GM18517 (cell line): Measurements from ENCODE around the gene KLHL17.
"Not testable (repeated sequence)": the region's sequence is repeated elsewhere in the genome, so short reads cannot be mapped to it uniquely, and the experiment has no call there.

ENCODE experiments used
- ATAC-seq: cut with Tn5 transposase; IDR thresholded peaks from one replicate; pipeline ENCODE4 v1.9.1; 2021; ENCODE audit warnings: mild to moderate bottlenecking, moderate library complexity; ENCODE audit not compliant: unreplicated experiment

The KLHL17 gene

DNA sequence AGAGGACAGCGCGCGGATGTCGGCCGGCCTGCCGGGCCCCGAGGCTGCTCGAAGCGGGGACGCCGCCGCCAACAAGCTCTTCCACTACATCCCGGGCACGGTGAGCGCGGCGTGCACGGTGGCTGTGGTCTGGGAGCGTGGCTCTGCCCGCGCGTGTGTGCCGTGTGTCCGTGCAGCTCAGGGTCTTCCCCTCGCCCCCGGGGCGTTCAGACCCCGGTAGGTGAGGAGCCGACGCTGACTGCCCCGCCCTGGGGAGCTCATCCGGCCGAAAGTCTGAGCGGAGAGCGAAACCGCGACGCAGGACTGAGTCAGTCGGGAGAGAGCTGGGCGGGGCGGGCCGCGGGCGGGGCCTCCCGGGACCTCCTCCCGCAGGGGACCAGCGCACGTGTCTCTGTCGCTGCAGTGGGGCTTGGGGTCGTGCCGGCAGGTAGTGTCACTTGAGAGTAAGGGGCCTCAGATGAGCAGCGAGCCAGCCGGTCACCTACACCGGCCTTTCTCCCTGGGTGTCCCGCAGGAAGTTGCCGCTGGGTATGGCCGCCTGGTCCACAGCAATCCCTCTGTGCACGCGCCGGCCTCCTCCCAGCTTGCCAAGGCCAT lies 6.4 kb downstream of the KLHL17 start:
- no peak for ATAC-seq

- ATAC-seq, result no peak
These were observed 7.3 kb downstream of the KLHL17 start for GRCh38 chr1:967466-968343.

DNA sequence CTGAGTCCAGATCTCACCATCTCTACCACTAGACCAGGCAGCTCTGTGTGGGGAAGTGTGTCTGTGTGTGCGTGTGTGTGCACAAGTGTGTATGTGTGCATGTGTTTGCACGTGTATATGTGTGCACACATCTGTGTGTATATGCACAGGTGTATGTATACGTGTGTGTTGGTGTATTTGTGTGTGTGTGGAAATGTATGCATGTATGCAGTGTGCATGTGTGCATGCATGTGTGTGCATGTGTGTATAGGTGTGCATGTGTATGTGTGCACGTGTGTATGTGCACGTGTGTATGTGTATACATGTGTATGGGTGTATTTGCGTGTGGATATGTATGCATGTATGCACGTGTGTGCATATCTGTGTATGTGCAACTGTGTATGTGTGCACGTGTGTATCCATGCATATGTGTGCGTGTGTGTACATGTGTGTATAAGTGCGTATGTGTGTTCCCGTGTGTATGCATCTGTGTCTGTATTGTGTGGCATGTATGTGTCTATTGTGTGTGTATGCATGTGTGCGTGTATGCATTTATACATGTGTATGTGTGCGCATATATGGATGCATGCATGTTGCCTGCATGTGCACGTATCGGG lies 9.0 kb downstream of the KLHL17 start:
- no peak for ATAC-seq

DNA sequence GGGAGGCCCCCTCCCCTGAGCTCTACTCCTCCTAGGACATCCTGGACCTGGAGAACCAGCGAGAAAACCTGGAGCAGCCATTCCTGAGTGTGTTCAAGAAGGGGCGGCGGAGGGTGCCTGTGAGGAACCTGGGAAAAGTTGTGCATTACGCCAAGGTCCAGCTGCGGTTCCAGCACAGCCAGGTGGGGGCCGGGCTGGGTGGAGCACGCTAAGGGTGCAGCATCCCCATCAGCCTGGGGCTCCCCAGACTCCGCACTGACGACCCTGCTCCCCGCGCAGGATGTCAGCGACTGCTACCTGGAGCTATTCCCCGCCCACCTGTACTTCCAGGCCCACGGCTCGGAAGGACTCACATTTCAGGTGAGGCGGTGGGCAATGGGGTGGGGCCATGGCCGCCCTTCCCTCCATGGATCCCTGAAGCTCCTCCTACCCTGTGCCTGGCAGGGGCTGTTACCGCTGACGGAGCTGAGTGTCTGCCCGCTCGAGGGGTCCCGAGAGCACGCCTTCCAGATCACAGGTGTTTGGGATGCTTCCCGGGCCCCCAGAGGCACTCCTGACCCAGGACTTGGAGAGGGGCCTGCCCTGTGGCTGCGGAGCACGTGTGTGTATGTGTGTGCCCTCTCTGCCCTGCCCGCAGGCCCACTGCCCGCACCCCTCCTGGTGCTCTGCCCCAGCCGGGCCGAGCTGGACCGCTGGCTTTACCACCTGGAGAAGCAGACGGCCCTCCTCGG lies 10.0 kb downstream of the KLHL17 start:
- ATAC-seq, result no peak

- no peak for ATAC-seq
These were observed 10.8 kb downstream of the KLHL17 start for GRCh38 chr1:970973-971730.

GRCh38 chr1:971751-972506 lies 11.5 kb downstream of the KLHL17 start:
- ATAC-seq, result no peak

- ATAC-seq, result no peak
These were observed 12.5 kb downstream of the KLHL17 start for GRCh38 chr1:972726-973458.

GRCh38 chr1:973459-974292 lies 13.3 kb downstream of the KLHL17 start:
- no peak for ATAC-seq

GRCh38 chr1:974293-974640 lies 13.9 kb downstream of the KLHL17 start:
- ATAC-seq, result no peak

DNA sequence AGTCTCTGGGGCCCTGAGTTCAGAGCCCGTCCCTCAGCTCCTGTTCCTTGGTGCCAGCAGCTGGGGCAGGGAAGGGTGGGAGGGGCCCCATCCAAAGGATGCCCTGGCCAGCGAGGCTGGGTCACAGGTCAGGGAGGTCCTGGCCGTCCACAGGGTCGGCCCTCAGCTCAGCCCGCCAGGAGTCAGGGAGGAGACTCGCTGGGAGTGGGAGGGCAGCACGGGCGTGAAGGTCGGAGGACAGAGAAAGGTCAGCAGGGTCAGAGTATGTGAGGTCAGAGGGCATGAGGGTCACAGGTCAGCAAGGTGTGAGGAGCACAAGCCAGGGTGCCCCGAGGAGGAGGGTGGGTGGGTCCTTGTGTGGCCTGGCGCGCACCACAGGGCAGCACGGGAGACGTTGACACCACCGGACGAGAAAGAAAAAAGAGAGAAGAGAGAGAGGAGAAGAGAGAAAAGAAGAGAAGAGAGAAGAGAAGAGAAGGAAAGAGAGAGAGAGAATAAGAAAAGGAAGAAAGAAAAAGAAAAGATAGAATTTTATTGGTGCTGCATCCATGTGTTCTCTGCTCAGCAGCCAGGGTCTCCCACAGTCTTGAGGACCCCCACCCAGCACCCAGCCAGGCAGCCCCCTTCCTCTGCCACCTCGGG lies 14.4 kb downstream of the KLHL17 start:
- no peak for ATAC-seq

DNA sequence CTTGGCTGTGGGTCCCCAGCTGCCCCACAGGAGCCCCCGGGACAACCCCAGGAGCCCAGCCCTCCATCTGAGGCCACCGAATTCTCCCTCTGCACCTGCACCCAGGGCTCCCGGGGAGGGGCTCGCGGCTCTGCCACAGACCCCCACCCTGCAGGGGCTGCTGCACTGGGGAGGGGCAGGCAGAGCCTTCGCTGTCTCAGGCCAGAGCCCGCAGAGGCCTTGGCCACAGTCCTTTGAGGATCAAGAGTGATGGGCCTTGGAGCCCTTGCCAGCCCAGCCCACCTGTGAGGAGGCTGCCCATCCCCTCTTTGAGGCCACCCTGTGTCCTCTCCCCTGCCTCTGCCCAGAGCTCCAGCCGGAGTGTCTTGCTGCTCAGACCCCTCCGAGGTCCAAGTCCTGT lies 15.0 kb downstream of the KLHL17 start:
- ATAC-seq, result no peak

GRCh38 chr1:975896-976683 lies 15.7 kb downstream of the KLHL17 start:
- ATAC-seq, result peak; percentile 55

- not testable (repeated sequence) for ATAC-seq
These were observed 16.4 kb downstream of the KLHL17 start for GRCh38 chr1:976791-977190.

DNA sequence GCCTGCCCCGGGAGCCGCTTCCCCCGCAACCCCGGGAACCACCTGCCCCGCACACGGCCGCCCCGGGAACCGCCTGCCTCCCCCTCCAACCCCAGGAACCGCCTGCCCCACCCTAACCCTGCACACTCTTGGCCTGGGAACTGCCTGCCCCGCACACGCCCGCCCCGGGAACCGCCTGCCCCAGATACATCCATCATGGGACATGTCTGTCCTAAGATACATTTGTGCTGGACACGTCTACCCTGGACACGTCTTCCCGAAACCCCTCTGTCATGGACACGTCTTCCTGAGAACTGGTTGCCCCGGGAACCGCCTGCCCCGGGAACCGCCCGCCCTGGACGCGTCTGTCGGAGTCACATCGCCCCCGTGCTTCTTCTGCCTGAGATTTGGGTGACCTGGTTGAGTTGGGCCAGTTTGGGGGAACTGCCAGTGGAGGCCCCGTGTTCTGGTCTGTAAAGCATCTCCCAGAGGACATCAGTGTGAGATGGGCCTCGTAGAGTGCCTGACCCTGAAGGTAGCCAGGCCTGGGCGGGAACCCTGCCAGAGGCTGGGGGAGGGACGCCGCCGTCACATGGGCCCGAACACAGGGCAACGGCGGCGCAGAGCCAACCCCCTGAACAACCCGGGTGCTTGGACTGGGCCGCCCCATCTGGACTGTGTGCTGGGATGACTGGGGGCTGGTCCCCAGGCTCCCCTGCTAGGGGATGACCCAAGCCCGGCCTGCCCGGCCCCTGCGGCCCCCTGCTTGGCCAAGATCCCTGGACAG lies 17.9 kb downstream of the KLHL17 start:
- ATAC-seq, result no peak

GRCh38 chr1:978835-979743 lies 18.7 kb downstream of the KLHL17 start:
- ATAC-seq, result no peak

GRCh38 chr1:979744-980072 lies 19.3 kb downstream of the KLHL17 start:
- no peak for ATAC-seq
